ENCODE data around the gene ACMSD.

ACMSD gene

GRCh38 chr2:134863446-134863845, 25.0 kb downstream of the ACMSD start:
- TF ChIP-seq, protein P1, sequence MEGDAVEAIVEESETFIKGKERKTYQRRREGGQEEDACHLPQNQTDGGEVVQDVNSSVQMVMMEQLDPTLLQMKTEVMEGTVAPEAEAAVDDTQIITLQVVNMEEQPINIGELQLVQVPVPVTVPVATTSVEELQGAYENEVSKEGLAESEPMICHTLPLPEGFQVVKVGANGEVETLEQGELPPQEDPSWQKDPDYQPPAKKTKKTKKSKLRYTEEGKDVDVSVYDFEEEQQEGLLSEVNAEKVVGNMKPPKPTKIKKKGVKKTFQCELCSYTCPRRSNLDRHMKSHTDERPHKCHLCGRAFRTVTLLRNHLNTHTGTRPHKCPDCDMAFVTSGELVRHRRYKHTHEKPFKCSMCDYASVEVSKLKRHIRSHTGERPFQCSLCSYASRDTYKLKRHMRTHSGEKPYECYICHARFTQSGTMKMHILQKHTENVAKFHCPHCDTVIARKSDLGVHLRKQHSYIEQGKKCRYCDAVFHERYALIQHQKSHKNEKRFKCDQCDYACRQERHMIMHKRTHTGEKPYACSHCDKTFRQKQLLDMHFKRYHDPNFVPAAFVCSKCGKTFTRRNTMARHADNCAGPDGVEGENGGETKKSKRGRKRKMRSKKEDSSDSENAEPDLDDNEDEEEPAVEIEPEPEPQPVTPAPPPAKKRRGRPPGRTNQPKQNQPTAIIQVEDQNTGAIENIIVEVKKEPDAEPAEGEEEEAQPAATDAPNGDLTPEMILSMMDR (IDR thresholded peaks at IDR 0.05; ENCODE audit: low read depth, low read length): no peak
- H3K4me3 ChIP-seq (ENCODE audit: low read depth, low read length): no peak overlapping the region

DNA sequence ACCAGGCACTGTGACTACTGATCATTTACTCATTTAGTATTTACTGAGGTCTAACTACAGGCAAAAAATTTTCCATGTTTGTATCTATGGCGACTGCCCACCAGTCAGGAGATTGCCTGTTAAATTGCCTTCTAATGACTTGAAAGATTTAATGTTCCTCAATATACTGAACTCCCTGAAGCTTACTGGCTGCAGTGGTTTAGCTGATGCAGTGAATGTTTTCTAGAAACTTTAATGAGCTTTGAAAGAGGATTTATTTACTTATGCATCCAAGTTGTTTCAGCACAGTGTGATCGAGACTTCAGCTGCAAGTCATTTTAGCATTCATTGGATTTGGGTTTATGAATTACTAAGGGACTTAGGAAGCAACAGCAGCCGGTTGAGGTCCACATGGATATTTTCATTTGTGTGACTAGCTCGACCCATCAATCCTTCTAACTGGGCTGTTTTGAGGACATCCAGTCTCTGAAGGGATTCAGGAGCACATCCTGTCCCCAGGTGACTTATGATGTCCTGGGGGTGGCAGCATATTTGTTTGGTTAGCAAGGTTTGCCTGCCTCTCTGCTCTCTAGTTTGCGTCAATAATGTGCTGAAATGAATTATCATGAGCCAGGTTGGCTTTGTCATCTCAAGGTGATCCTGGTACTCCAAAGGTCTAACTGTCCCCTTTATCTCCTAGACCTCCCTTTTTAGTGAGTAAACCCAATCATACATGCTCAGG, 26.8 kb downstream of the ACMSD start:
- TF ChIP-seq, protein P1 (IDR thresholded peaks at IDR 0.05; ENCODE audit: low read depth, low read length): no peak
- H3K4me3 ChIP-seq (ENCODE audit: low read depth, low read length): no peak overlapping the region

- TF ChIP-seq, protein P1 (IDR thresholded peaks at IDR 0.05; ENCODE audit: low read depth, low read length): no peak
- H3K4me3 ChIP-seq (ENCODE audit: low read depth, low read length): no peak overlapping the region
These were observed 28.2 kb downstream of the ACMSD start for GRCh38 chr2:134866498-134867099.

DNA sequence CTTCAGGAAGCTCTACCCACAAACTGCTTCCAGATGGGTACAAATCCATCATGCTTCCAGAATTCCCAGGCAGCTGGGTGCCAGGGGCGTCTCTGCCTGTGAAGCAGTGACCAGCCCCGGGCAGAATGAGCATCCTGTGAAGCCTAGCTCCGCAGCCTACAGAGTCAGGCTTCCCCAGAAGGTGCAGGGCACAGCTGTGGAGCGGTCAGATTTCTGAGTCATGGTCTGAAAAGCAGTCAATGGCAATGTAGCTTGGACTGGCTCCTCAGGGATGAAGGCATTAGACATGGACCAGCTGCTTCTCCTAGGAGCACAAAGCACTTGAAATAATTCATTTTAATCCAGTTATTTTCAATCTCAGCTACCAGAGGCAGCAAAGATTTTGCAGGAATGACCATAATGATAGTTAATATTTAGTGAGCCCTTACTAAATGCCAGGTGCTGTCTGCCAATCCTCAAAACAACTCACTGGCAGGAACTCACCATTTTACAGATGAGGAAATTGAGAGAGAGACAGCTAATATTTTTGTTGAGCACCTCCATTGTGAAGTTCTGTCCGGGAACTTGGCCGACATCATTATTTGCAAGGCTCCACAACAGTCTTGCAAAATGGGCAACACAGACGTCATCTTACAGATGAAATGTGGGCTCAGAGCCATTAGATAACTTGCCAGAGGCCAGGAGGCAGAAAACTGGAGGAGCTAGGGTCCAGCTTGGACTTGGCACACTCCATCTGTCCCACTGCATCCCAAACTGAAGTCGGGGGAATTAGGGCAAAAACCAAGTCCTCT, 31.7 kb downstream of the ACMSD start:
- TF ChIP-seq, protein P1 (IDR thresholded peaks at IDR 0.05; ENCODE audit: low read depth, low read length): no peak
- H3K4me3 ChIP-seq (ENCODE audit: low read depth, low read length): no peak overlapping the region

DNA sequence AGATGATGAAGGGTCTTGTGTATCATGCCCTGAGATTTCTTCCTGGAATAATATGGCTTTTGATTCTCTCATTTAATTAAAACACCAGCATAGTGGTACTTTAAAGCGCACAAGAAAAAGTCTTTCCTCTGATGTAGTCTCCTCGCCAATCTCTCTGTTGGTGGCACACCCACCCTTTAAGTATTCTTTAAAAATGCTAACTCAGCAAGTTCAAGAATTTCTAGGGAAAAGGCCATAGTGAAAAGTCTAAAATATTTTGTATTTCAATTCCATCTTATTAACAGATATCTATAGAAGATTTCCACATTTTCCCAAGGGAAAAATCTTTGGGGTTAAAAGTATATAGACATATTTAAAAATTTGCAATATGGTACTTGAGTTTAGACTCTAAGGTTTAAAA, 34.7 kb downstream of the ACMSD start:
- TF ChIP-seq, protein P1 (IDR thresholded peaks at IDR 0.05; ENCODE audit: low read depth, low read length): no peak

DNA sequence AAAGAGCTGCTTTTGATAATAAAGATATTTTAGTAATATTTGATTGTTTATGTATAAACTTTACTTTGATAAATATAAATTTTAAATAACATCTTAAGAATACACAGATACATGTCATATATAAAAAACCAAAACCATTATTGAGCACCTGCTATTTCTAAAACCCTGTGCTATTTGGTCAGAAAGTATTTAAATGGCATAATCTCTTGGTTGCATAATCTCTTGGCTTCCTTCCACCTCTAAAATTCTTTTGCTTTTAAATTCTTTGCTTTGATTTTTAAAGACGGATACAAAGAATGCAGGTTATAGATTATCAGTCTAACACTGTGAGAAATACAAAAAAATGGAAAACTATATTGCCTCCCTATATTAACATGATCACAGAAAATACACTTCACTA, 36.9 kb downstream of the ACMSD start:
- TF ChIP-seq, protein P1 (IDR thresholded peaks at IDR 0.05; ENCODE audit: low read depth, low read length): no peak
- no peak overlapping the region for H3K4me3 ChIP-seq (ENCODE audit: low read depth, low read length)

More for the DNA sequence above, 34.7 kb downstream of the ACMSD start:
- no peak overlapping the region for H3K4me3 ChIP-seq (ENCODE audit: low read depth, low read length)

DNA sequence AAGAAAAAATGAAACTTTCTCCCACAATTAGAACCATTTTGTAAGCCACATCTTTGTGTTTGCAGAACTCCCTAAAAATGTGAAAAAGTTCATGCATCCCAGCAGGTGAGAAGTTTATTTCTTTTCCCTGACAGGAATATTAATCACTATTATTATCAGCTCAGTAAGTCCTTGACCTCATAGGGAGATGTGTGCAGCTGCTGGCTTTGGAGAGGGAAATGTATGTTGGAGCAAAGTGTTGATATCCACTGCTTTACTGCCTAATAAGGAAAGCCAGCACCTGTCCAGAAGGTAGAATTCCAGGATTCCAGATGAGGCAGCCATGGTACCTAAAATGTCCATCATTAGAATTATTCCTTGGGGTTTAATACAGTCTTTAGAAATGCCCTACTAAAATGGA, 44.4 kb downstream of the ACMSD start:
- H3K4me3 ChIP-seq (ENCODE audit: low read depth, low read length): no peak overlapping the region
- TF ChIP-seq, protein P1 (IDR thresholded peaks at IDR 0.05; ENCODE audit: low read depth, low read length): no peak

All from WI38 (cell line).